Panc1 (cell line): ENCODE results near the gene FAM43B. TPM values are rescaled to one million over a fixed set of nuclear protein-coding genes. Genes with fewer than 3 reads are reported as not detected.

Experiments
- ATAC-seq: fragments of 200-7000 bp; cut with Tn5 transposase; 2 replicates; pipeline ENCODE4 v1.9.1; 2020; ENCODE audit warnings: mild to moderate bottlenecking, moderate library complexity
- BruUV-seq: library from RNA; stranded (reverse); fragments of 400-500 nt; replicated peaks from 2 replicates; lab custom pipeline; 2021; lab: Mats Ljungman, UMichigan
- CTCF ChIA-PET: fragments of 300-600 bp; sonication (Branson Sonifier 250); formaldehyde crosslinking; loops from one replicate; lab custom pipeline; 2022; ENCODE audit warnings: antibody characterized with exemption; lab: Charles Lee
- POLR2A ChIA-PET: fragments of 300-600 bp; sonication (Branson Sonifier 250); formaldehyde crosslinking; loops from one replicate; lab custom pipeline; 2022; ENCODE audit warnings: antibody characterized with exemption; lab: Charles Lee
- DNase-seq: peaks from one replicate; pipeline ENCODE4 v3.0.0-alpha.2; 2010; ENCODE audit warnings: low read depth, low spot score
- H3K27ac ChIP-seq: 2 replicates; pipeline ENCODE4 v1.5.1; 2011; ENCODE audit warnings: mild to moderate bottlenecking, low read length, inconsistent platforms
- H3K27me3 ChIP-seq: fragments of 200-500 bp; sonication (Bioruptor generic); 2 replicates; pipeline ENCODE4 v1.6.0; 2014; ENCODE audit warnings: low read length, inconsistent platforms; ENCODE audit not compliant: control insufficient read depth, insufficient read depth
- H3K36me3 ChIP-seq: fragments of 200-500 bp; sonication (Bioruptor generic); 2 replicates; pipeline ENCODE4 v1.5.1; 2014; ENCODE audit warnings: inconsistent platforms, mild to moderate bottlenecking, low read length, moderate library complexity; ENCODE audit not compliant: control insufficient read depth, insufficient read depth
- H3K4me1 ChIP-seq: 2 replicates; pipeline ENCODE4 v1.5.1; 2011; ENCODE audit warnings: inconsistent platforms, mild to moderate bottlenecking, low read length, moderate library complexity; ENCODE audit not compliant: control insufficient read depth, insufficient read depth
- H3K4me3 ChIP-seq, 2 experiments: 2 replicates each; pipeline ENCODE4 v1.5.1; 2011 to 2012; ENCODE audit warnings: low read depth in 2 of 2, low read length in 2 of 2, mild to moderate bottlenecking in 2 of 2, inconsistent platforms in 1 of 2, moderate library complexity in 1 of 2
- H3K9me3 ChIP-seq: fragments of 200-500 bp; sonication (Bioruptor generic); 2 replicates; pipeline ENCODE4 v1.5.1; 2014; ENCODE audit warnings: low read depth, mild to moderate bottlenecking, inconsistent platforms, low read length, moderate library complexity; ENCODE audit not compliant: control insufficient read depth, insufficient read depth
- CTCF ChIP-seq: fragments of 450-650 bp; IDR thresholded peaks from 2 replicates; pipeline ENCODE4 v1.5.1; 2017; ENCODE audit warnings: mild to moderate bottlenecking
- POLR2AphosphoS5 ChIP-seq: IDR thresholded peaks from 2 replicates; pipeline ENCODE4 v1.6.1; 2012; ENCODE audit warnings: mild to moderate bottlenecking, low read depth, low read length, moderate library complexity
- REST ChIP-seq, 2 experiments: IDR thresholded peaks; 2 replicates each; pipeline ENCODE4 v1.6.1; 2011 to 2012; ENCODE audit warnings: low read depth in 2 of 2, control low read depth in 1 of 2, low read length in 1 of 2, mild to moderate bottlenecking in 1 of 2, moderate library complexity in 1 of 2; ENCODE audit not compliant: insufficient read depth in 1 of 2
- SIN3A ChIP-seq: IDR thresholded peaks from 2 replicates; pipeline ENCODE4 v1.6.1; 2012; ENCODE audit warnings: low read depth, mild to moderate bottlenecking, low read length, moderate library complexity, borderline replicate concordance; ENCODE audit not compliant: insufficient read depth
- TCF7L2 ChIP-seq: IDR thresholded peaks from 2 replicates; pipeline ENCODE4 v1.6.1; 2011; ENCODE audit warnings: mild to moderate bottlenecking, low read depth, low read length, inconsistent platforms
- in situ Hi-C: cut with HindIII; loops from 2 replicates; pipeline ENCODE4 v1.10.0; 2016; ENCODE audit warnings: low sequenced_read_pairs, low pct_unique_long_range_greater_than_20kb
- intact Hi-C: fragments of 100-400 bp; cut with micrococcal nuclease; formaldehyde crosslinking; loops from one replicate; pipeline ENCODE4 v1.10.0; 2022; ENCODE audit not compliant: unreplicated experiment
- total RNA-seq: library from RNA; stranded (reverse); gene quantifications from one replicate; pipeline ENCODE4 v1.2.1, GENCODE V29; 2021; ENCODE audit not compliant: unreplicated experiment

Gene FAM43B
- total RNA-seq, 1 experiment from 2014 or later: 3.0 TPM

GRCh38 chr1:20521960-20522861, 30.2 kb upstream of the FAM43B start:
- intact Hi-C loops (loop anchor here (1.0 kb wide), 1 partner anchor 118 kb away; no protein-coding TSS in a partner anchor), in situ Hi-C loops (no loop called here)
- TF ChIP-seq CTCF (peak; percentile 96), REST (IDR thresholded peaks at IDR 0.05; ENCODE audit: insufficient read depth in 1 of 2, low read depth in 2 of 2, low read length in 1 of 2) (no peak)
- DNase-seq (peak; percentile 74), ATAC-seq (peak; percentile 91)
- Histone ChIP-seq H3K9me3 (no peaks in the 10 kb centered on the region), H3K36me3 (no peaks in the 10 kb centered on the region), H3K4me1 (no peaks in the 10 kb centered on the region), H3K27ac (no peak overlapping the region), H3K4me3 (no peak overlapping the region), H3K27me3 (peaks cover 3% of the 10 kb centered on the region; the same call in 1 of the 2 replicates)
- no TSS peak for BruUV-seq
- POLR2A ChIA-PET: no interaction called here
- CTCF ChIA-PET: interaction anchor here (0.7 to 0.9 kb wide), 3 partner anchors 112 to 303 kb away, joined by 3 to 8 read pairs (median 7); no protein-coding TSS in a partner anchor

- DNase-seq (no peak), ATAC-seq (no peak)
- intact Hi-C loops: no loop called here
- TF ChIP-seq TCF7L2 (no peak), POLR2AphosphoS5 (no peak), REST (IDR thresholded peaks at IDR 0.05; ENCODE audit: insufficient read depth in 1 of 2, low read depth in 2 of 2, low read length in 1 of 2) (no peak), CTCF (no peak), SIN3A (no peak)
- no peaks in the 10 kb centered on the region for H3K9me3 ChIP-seq
- in situ Hi-C loops: no loop called here
- POLR2A ChIA-PET: no interaction called here
- H3K36me3 ChIP-seq: no peaks in the 10 kb centered on the region
- no peak overlapping the region for H3K4me3 ChIP-seq
- H3K27ac ChIP-seq: no peak overlapping the region
- peaks cover 15% of the 10 kb centered on the region; the same call in 1 of the 2 replicates for H3K27me3 ChIP-seq
- BruUV-seq: no TSS peak
- no peaks in the 10 kb centered on the region for H3K4me1 ChIP-seq
- CTCF ChIA-PET: no interaction called here
Measured at GRCh38 chr1:20526267-20526666, 26.1 kb upstream of the FAM43B start.
